SK-N-SH (cell line): Measurements from ENCODE around the gene CDKN2B-AS1. TPM values are rescaled to one million over a fixed set of nuclear protein-coding genes. Genes with fewer than 3 reads are reported as not detected.

ENCODE experiments used
- CTCF ChIA-PET: fragments of 300-600, 350-600 bp; formaldehyde crosslinking; extraction: SDS; loops from one replicate; lab custom pipeline; 2021; lab: Yijun Ruan, JAX
- POLR2A ChIA-PET: fragments of 350-600 bp; sonication (Branson Sonifier 250); formaldehyde crosslinking; extraction: SDS; loops from one replicate; lab custom pipeline; 2020; ENCODE audit warnings: antibody characterized with exemption, inconsistent platforms; lab: Yijun Ruan, JAX
- DNase-seq: peaks from one replicate; pipeline ENCODE4 v3.0.0; 2012
- H2AFZ ChIP-seq: fragments of 200-600 bp; sonication (generic); 2 replicates; pipeline ENCODE4 v1.8.1; 2016; ENCODE audit warnings: antibody characterized with exemption, mild to moderate bottlenecking, low read depth
- H3F3A ChIP-seq: fragments of 200-600 bp; sonication (generic); replicated peaks from 2 replicates; pipeline ENCODE3; 2016; ENCODE audit warnings: antibody characterized with exemption, mild to moderate bottlenecking; ENCODE audit not compliant: insufficient read depth
- H3K27ac ChIP-seq, 2 experiments: fragments of 200-500 bp in 1 of 2; fragments of 200-600 bp in 1 of 2; sonication (Bioruptor generic) in 1 of 2; sonication (generic), shearing (Covaris generic) in 1 of 2; 2 replicates each; pipeline versions ENCODE4 v1.5.1 to v1.6.1; 2014 to 2016; ENCODE audit warnings: low read depth in 2 of 2, inconsistent platforms in 1 of 2, low read length in 1 of 2, mild to moderate bottlenecking in 1 of 2, mixed read lengths in 1 of 2
- H3K27me3 ChIP-seq: fragments of 200-600 bp; sonication (generic), shearing (Covaris generic); 2 replicates; pipeline ENCODE4 v1.6.1; 2016; ENCODE audit warnings: mixed run types; ENCODE audit not compliant: insufficient read depth
- H3K36me3 ChIP-seq, 2 experiments: fragments of 200-500 bp in 1 of 2; fragments of 200-600 bp in 1 of 2; sonication (Bioruptor generic) in 1 of 2; sonication (generic) in 1 of 2; replicated peaks in 1 of 2; 2 replicates each; pipeline versions ENCODE3 to v1.5.1; 2014 to 2016; ENCODE audit warnings: low read length in 1 of 2, mild to moderate bottlenecking in 1 of 2; ENCODE audit not compliant: insufficient read depth in 2 of 2, control insufficient read depth in 1 of 2
- H3K4me1 ChIP-seq, 2 experiments: fragments of 200-500 bp in 1 of 2; fragments of 200-600 bp in 1 of 2; sonication (Bioruptor generic) in 1 of 2; sonication (generic), shearing (Covaris generic) in 1 of 2; 2 replicates each; pipeline versions ENCODE4 v1.5.1 to v1.6.1; 2014 to 2016; ENCODE audit warnings: low read depth in 1 of 2, low read length in 1 of 2, mixed run types in 1 of 2; ENCODE audit not compliant: insufficient read depth in 2 of 2, control insufficient read depth in 1 of 2
- H3K4me2 ChIP-seq: fragments of 200-600 bp; sonication (generic), shearing (Covaris generic); 2 replicates; pipeline ENCODE4 v1.6.1; 2017; ENCODE audit warnings: mixed run types
- H3K4me3 ChIP-seq, 2 experiments: fragments of 200-500 bp in 1 of 2; fragments of 200-600 bp in 1 of 2; sonication (Bioruptor generic) in 1 of 2; sonication (generic), shearing (Covaris generic) in 1 of 2; 2 replicates each; pipeline versions ENCODE4 v1.5.1 to v1.8.1; 2014 to 2016; ENCODE audit warnings: low read depth in 2 of 2, inconsistent platforms in 1 of 2, low read length in 1 of 2, mild to moderate bottlenecking in 1 of 2, mixed read lengths in 1 of 2, moderate library complexity in 1 of 2
- H3K79me2 ChIP-seq: fragments of 200-600 bp; sonication (generic); 2 replicates; pipeline ENCODE4 v1.8.1; 2017; ENCODE audit warnings: mild to moderate bottlenecking; ENCODE audit not compliant: insufficient read depth
- H3K9ac ChIP-seq: fragments of 200-600 bp; sonication (generic); 2 replicates; pipeline ENCODE4 v1.6.1; 2017; ENCODE audit warnings: mixed run types
- H3K9me2 ChIP-seq: fragments of 200-600 bp; sonication (generic); 2 replicates; pipeline ENCODE4 v1.6.1; 2017; ENCODE audit warnings: mixed run types
- H3K9me3 ChIP-seq: fragments of 200-600 bp; sonication (generic); 2 replicates; pipeline ENCODE4 v1.6.1; 2017; ENCODE audit warnings: mixed run types, mild to moderate bottlenecking, moderate library complexity
- H4K20me1 ChIP-seq: fragments of 200-600 bp; sonication (generic); 2 replicates; pipeline ENCODE4 v1.6.1; 2017; ENCODE audit warnings: mild to moderate bottlenecking, mixed run types; ENCODE audit not compliant: insufficient read depth
- CHD2 ChIP-seq: fragments of 150-350 bp; IDR thresholded peaks from 2 replicates; pipeline ENCODE4 v1.6.1; 2018; ENCODE audit warnings: low read length; ENCODE audit not compliant: partially characterized antibody
- FOXM1 ChIP-seq: IDR thresholded peaks from 2 replicates; pipeline ENCODE4 v1.4.0; 2012; ENCODE audit warnings: low read depth, mild to moderate bottlenecking
- GABPA ChIP-seq: IDR thresholded peaks from 2 replicates; pipeline ENCODE4 v1.4.0; 2012; ENCODE audit warnings: low read depth, mild to moderate bottlenecking
- MEF2A ChIP-seq: IDR thresholded peaks from 2 replicates; pipeline ENCODE4 v1.4.0; 2012; ENCODE audit warnings: low read depth, borderline replicate concordance
- MXI1 ChIP-seq: IDR thresholded peaks from 2 replicates; pipeline ENCODE4 v1.6.1; 2012; ENCODE audit warnings: mild to moderate bottlenecking, low read depth, low read length, improper control_type of control experiment
- NFIC ChIP-seq: IDR thresholded peaks from 2 replicates; pipeline ENCODE4 v1.4.0; 2012; ENCODE audit warnings: borderline replicate concordance
- NRF1 ChIP-seq: IDR thresholded peaks from 2 replicates; pipeline ENCODE4 v1.6.1; 2012; ENCODE audit warnings: low read depth, mild to moderate bottlenecking, low read length
- RCOR1 ChIP-seq: fragments of 150-350 bp; IDR thresholded peaks from 2 replicates; pipeline ENCODE4 v1.6.1; 2017; ENCODE audit warnings: antibody characterized with exemption, low read length
- RXRA ChIP-seq: IDR thresholded peaks from 2 replicates; pipeline ENCODE4 v1.4.0; 2012; ENCODE audit warnings: low read depth, mild to moderate bottlenecking, borderline replicate concordance
- SMC3 ChIP-seq: IDR thresholded peaks from 2 replicates; pipeline ENCODE4 v1.6.1; 2012; ENCODE audit warnings: low read depth, low read length, improper control_type of control experiment
- TAF1 ChIP-seq: IDR thresholded peaks from 2 replicates; pipeline ENCODE4 v1.6.1; 2012; ENCODE audit warnings: low read depth, mild to moderate bottlenecking, low read length, moderate library complexity, borderline replicate concordance
- TCF12 ChIP-seq: IDR thresholded peaks from 2 replicates; pipeline ENCODE4 v1.4.0; 2012
- WGBS: methylation state at CpG from one replicate; pipeline ENCODE4 v1.1.6; 2017; ENCODE audit warnings: low lambda C conversion rate; 5-methylcytosine and 5-hydroxymethylcytosine counted together
- polyA plus RNA-seq, 3 experiments: library from polyadenylated mRNA; depleted of rRNA; stranded (reverse); fragments of >200 nt; gene quantifications; 2 replicates each; pipeline ENCODE4 v1.2.3, GENCODE V29; 2012
- TF ChIP-seq, protein P1 (sequence below): IDR thresholded peaks from 2 replicates; pipeline ENCODE4 v1.6.1; 2012; ENCODE audit warnings: mild to moderate bottlenecking, low read depth, low read length, moderate library complexity
- TF ChIP-seq, protein P2 (sequence below): fragments of 150-350 bp; IDR thresholded peaks from 2 replicates; pipeline ENCODE4 v1.6.1; 2017; ENCODE audit warnings: antibody characterized with exemption, low read length, low read depth, borderline replicate concordance
- TF ChIP-seq, protein P3 (sequence below): IDR thresholded peaks from 2 replicates; pipeline ENCODE4 v1.4.0; 2012; ENCODE audit warnings: low read depth

Gene CDKN2B-AS1
- polyA plus RNA-seq, 1 of the 3 experiments (the other 2 are of a cell fraction) = 0.25 TPM

DNA sequence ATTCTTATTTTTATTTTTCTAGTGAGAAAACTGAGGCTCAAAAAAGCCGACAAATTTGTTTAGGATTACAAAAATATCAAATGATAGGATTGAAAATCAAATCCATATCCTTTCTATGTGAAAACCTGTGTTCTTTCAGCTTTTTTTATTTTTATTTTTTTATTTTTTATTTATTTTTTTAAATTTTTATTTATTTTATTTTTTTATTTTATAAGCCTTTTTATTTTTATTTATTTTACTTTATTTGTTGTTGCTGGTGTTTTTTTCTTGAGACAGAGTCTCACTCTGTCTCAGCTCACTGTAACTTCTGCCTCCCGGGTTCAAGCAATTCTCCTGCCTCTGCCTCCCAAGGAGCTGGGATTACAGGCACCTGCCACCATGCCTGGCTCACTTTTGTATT is 59.9 kb downstream of the CDKN2B-AS1 start:
- Histone ChIP-seq H3K9me3 (no peaks in the 10 kb centered on the region), H3K4me2 (no peak overlapping the region), H3K27ac (no peak overlapping the region), H3K79me2 (no peaks in the 10 kb centered on the region), H3K4me1 (0 out of 4 replicates have a peak, but pooled peaks cover 0 to 6% of the 10 kb centered on the region in 2 experiments), H3F3A (peaks cover 30% of the 10 kb centered on the region), H3K36me3 (no peaks in the 10 kb centered on the region), H3K9ac (no peak overlapping the region), H2AFZ (no peak overlapping the region), H3K9me2 (no peaks in the 10 kb centered on the region), H3K4me3 (no peak overlapping the region), H4K20me1 (no peaks in the 10 kb centered on the region), H3K27me3 (no peaks in the 10 kb centered on the region)
- POLR2A ChIA-PET = no interaction called here
- 54% methylated on average over 2 of the region's 2 CpGs for WGBS
- TF ChIP-seq RCOR1 (no peak), TAF1 (no peak), TCF12 (no peak), RXRA (no peak), MXI1 (no peak), CHD2 (no peak), GABPA (no peak), FOXM1 (no peak), SMC3 (no peak), NRF1 (no peak), MEF2A (no peak), NFIC (no peak)
- TF ChIP-seq, protein P1, sequence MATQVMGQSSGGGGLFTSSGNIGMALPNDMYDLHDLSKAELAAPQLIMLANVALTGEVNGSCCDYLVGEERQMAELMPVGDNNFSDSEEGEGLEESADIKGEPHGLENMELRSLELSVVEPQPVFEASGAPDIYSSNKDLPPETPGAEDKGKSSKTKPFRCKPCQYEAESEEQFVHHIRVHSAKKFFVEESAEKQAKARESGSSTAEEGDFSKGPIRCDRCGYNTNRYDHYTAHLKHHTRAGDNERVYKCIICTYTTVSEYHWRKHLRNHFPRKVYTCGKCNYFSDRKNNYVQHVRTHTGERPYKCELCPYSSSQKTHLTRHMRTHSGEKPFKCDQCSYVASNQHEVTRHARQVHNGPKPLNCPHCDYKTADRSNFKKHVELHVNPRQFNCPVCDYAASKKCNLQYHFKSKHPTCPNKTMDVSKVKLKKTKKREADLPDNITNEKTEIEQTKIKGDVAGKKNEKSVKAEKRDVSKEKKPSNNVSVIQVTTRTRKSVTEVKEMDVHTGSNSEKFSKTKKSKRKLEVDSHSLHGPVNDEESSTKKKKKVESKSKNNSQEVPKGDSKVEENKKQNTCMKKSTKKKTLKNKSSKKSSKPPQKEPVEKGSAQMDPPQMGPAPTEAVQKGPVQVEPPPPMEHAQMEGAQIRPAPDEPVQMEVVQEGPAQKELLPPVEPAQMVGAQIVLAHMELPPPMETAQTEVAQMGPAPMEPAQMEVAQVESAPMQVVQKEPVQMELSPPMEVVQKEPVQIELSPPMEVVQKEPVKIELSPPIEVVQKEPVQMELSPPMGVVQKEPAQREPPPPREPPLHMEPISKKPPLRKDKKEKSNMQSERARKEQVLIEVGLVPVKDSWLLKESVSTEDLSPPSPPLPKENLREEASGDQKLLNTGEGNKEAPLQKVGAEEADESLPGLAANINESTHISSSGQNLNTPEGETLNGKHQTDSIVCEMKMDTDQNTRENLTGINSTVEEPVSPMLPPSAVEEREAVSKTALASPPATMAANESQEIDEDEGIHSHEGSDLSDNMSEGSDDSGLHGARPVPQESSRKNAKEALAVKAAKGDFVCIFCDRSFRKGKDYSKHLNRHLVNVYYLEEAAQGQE = no peak
- TF ChIP-seq, protein P2, sequence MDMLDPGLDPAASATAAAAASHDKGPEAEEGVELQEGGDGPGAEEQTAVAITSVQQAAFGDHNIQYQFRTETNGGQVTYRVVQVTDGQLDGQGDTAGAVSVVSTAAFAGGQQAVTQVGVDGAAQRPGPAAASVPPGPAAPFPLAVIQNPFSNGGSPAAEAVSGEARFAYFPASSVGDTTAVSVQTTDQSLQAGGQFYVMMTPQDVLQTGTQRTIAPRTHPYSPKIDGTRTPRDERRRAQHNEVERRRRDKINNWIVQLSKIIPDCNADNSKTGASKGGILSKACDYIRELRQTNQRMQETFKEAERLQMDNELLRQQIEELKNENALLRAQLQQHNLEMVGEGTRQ = no peak
- TF ChIP-seq, protein P3, sequence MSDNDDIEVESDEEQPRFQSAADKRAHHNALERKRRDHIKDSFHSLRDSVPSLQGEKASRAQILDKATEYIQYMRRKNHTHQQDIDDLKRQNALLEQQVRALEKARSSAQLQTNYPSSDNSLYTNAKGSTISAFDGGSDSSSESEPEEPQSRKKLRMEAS = no peak
- CTCF ChIA-PET = interaction anchor here (1.5 to 6.2 kb wide), 4 partner anchors 10 to 46 kb away, joined by 3 to 23 read pairs (median 8); partner anchors contain the start of gene CDKN2B
- no peak for DNase-seq
